Hepatocyte (in vitro differentiated cells): ENCODE results near the gene ASS1.

Experiments
- CTCF ChIP-seq: fragments of 200-600 bp; sonication (generic); IDR thresholded peaks from 2 replicates; pipeline ENCODE4 v1.5.1; 2016; ENCODE audit warnings: antibody characterized with exemption, mild to moderate bottlenecking; ENCODE audit not compliant: poor library complexity
- EZH2 ChIP-seq: fragments of 200-600 bp; sonication (generic); IDR thresholded peaks from 2 replicates; pipeline ENCODE4 v1.6.1; 2016; ENCODE audit warnings: antibody characterized with exemption, mild to moderate bottlenecking, borderline replicate concordance

GRCh38 chr9:130479587-130479986, 34.8 kb downstream of the ASS1 start:
- TF ChIP-seq CTCF, result no peak
- TF ChIP-seq EZH2, result no peak
